WTC11 (cell line): Measurements from ENCODE around the gene HNRNPC. TPM values are rescaled to one million over a fixed set of nuclear protein-coding genes. Genes with fewer than 3 reads are reported as not detected.
A peak's percentile ranks its signal among the peaks of the same experiment; 100 is the strongest.
"Not testable (repeated sequence)": the region's sequence is repeated elsewhere in the genome, so short reads cannot be mapped to it uniquely, and the experiment has no call there.

ENCODE experiments used
- ATAC-seq: fragments of 200-7000 bp; cut with Tn5 transposase; 2 replicates; pipeline ENCODE4 v1.10.0; 2021; ENCODE audit warnings: mild to moderate bottlenecking, moderate library complexity
- CTCF ChIA-PET: fragments of 300-600 bp; sonication (Branson Sonifier 250); formaldehyde crosslinking; loops from one replicate; lab custom pipeline; 2021; ENCODE audit warnings: antibody characterized with exemption; lab: Charles Lee
- POLR2A ChIA-PET: fragments of 350-600 bp; sonication (Branson Sonifier 250); formaldehyde crosslinking; loops from one replicate; lab custom pipeline; 2021; ENCODE audit warnings: antibody characterized with exemption; lab: Charles Lee
- DNase-seq: peaks from one replicate; pipeline ENCODE4 v3.0.0; 2021; ENCODE audit warnings: low spot score
- H3K27ac Mint-ChIP-seq: 2 replicates; pipeline ENCODE4 v1.8.0; 2021; ENCODE audit warnings: mixed read lengths
- H3K27me3 Mint-ChIP-seq: 2 replicates; pipeline ENCODE4 v1.8.0; 2021; ENCODE audit warnings: low read depth, mild to moderate bottlenecking, moderate library complexity, mixed read lengths
- H3K36me3 Mint-ChIP-seq: 2 replicates; pipeline ENCODE4 v1.8.0; 2021; ENCODE audit warnings: mixed read lengths
- H3K4me1 Mint-ChIP-seq: 2 replicates; pipeline ENCODE4 v1.8.0; 2022; ENCODE audit warnings: mixed read lengths
- H3K4me3 Mint-ChIP-seq: 2 replicates; pipeline ENCODE4 v1.8.0; 2021; ENCODE audit warnings: mild to moderate bottlenecking, moderate library complexity, mixed read lengths
- H3K9me3 Mint-ChIP-seq: 2 replicates; pipeline ENCODE4 v1.8.0; 2021; ENCODE audit warnings: mixed read lengths
- MXD4 ChIP-seq: fragments of 250-450 bp; sonication (Bioruptor Pico); IDR thresholded peaks from 2 replicates; pipeline ENCODE4 v1.8.0; 2021; ENCODE audit warnings: mild to moderate bottlenecking, moderate library complexity, borderline replicate concordance
- MYBL2 ChIP-seq: sonication (generic); formaldehyde crosslinking; IDR thresholded peaks from 2 replicates; pipeline ENCODE4 v1.8.1; 2023; ENCODE audit warnings: mild to moderate bottlenecking, moderate library complexity, missing genetic modification reagents
- NFYB ChIP-seq: sonication (generic); formaldehyde crosslinking; conservative IDR thresholded peaks from 2 replicates; pipeline ENCODE4 v1.8.0; 2022; ENCODE audit warnings: low read depth, missing genetic modification reagents
- TCF7 ChIP-seq: sonication (generic); formaldehyde crosslinking; IDR thresholded peaks from 2 replicates; pipeline ENCODE4 v1.8.0; 2022; ENCODE audit warnings: mild to moderate bottlenecking, low read depth, missing genetic modification reagents, moderate library complexity
- ZNF232 ChIP-seq: sonication (generic); formaldehyde crosslinking; IDR thresholded peaks from 2 replicates; pipeline ENCODE4 v1.8.0; 2022; ENCODE audit warnings: mild to moderate bottlenecking, missing genetic modification reagents
- ZNF396 ChIP-seq: fragments of 250-450 bp; sonication (Bioruptor Pico); IDR thresholded peaks from 2 replicates; pipeline ENCODE4 v1.8.0; 2021; ENCODE audit warnings: mild to moderate bottlenecking, moderate library complexity, borderline replicate concordance
- ZNF416 ChIP-seq: fragments of 250-450 bp; sonication (Bioruptor Pico); IDR thresholded peaks from 2 replicates; pipeline ENCODE4 v1.9.0; 2021; ENCODE audit warnings: mild to moderate bottlenecking, inconsistent platforms
- total RNA-seq: library from RNA; stranded (reverse); gene quantifications from 3 replicates; pipeline ENCODE4 v1.2.3, GENCODE V29; 2021
- TF ChIP-seq, protein P1 (sequence below): fragments of 250-450 bp; sonication (Bioruptor Pico); IDR thresholded peaks from 2 replicates; pipeline ENCODE4 v1.8.0; 2021; ENCODE audit warnings: mild to moderate bottlenecking
- TF ChIP-seq, protein P2 (sequence below): sonication (generic); formaldehyde crosslinking; IDR thresholded peaks from 2 replicates; pipeline ENCODE4 v1.8.0; 2022; ENCODE audit warnings: missing genetic modification reagents
- TF ChIP-seq, protein P3 (sequence below): sonication (generic); formaldehyde crosslinking; IDR thresholded peaks from 2 replicates; pipeline ENCODE4 v1.8.0; 2022; ENCODE audit warnings: mild to moderate bottlenecking, missing genetic modification reagents
- TF ChIP-seq, protein P4 (sequence below): fragments of 250-450 bp; sonication (Bioruptor Pico); conservative IDR thresholded peaks from 2 replicates; pipeline ENCODE4 v1.9.0; 2021; ENCODE audit warnings: mild to moderate bottlenecking
- TF ChIP-seq, protein P5 (sequence below): sonication (generic); formaldehyde crosslinking; IDR thresholded peaks from 2 replicates; pipeline ENCODE4 v1.8.1; 2022; ENCODE audit warnings: missing genetic modification reagents, borderline replicate concordance
- TF ChIP-seq, protein P6 (sequence below): sonication (generic); formaldehyde crosslinking; conservative IDR thresholded peaks from 2 replicates; pipeline ENCODE4 v1.8.1; 2023; ENCODE audit warnings: mild to moderate bottlenecking, low read depth, missing genetic modification reagents, moderate library complexity

Gene HNRNPC
- total RNA-seq, 1 experiment from 2014 or later: 982 TPM

DNA sequence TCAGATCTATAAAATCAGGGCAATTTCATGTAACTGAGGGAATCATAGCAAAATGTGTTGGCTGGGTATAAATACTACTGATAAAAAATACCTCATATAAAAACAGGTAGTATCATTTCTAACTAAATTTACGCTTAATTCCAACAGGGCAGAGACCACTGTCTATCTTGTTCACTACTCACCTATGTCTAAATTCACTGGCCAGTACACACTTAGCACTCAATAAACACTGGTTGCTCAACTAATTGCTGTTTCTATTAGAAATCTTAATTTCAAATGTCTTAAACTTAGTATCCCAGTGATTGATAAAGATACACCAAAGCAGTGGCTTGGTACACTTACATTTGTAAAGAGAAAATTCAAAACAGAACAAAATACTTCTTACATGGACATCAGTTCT is 55.6 kb downstream of the HNRNPC start:
- no peak for DNase-seq
- no peak for TF ChIP-seq ZNF416 (CRISPR knock-in tag)
- TF ChIP-seq, protein P1, sequence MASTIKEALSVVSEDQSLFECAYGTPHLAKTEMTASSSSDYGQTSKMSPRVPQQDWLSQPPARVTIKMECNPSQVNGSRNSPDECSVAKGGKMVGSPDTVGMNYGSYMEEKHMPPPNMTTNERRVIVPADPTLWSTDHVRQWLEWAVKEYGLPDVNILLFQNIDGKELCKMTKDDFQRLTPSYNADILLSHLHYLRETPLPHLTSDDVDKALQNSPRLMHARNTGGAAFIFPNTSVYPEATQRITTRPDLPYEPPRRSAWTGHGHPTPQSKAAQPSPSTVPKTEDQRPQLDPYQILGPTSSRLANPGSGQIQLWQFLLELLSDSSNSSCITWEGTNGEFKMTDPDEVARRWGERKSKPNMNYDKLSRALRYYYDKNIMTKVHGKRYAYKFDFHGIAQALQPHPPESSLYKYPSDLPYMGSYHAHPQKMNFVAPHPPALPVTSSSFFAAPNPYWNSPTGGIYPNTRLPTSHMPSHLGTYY: no peak
- no peak for TF ChIP-seq NFYB (CRISPR knock-in tag)
- TF ChIP-seq, protein P2, sequence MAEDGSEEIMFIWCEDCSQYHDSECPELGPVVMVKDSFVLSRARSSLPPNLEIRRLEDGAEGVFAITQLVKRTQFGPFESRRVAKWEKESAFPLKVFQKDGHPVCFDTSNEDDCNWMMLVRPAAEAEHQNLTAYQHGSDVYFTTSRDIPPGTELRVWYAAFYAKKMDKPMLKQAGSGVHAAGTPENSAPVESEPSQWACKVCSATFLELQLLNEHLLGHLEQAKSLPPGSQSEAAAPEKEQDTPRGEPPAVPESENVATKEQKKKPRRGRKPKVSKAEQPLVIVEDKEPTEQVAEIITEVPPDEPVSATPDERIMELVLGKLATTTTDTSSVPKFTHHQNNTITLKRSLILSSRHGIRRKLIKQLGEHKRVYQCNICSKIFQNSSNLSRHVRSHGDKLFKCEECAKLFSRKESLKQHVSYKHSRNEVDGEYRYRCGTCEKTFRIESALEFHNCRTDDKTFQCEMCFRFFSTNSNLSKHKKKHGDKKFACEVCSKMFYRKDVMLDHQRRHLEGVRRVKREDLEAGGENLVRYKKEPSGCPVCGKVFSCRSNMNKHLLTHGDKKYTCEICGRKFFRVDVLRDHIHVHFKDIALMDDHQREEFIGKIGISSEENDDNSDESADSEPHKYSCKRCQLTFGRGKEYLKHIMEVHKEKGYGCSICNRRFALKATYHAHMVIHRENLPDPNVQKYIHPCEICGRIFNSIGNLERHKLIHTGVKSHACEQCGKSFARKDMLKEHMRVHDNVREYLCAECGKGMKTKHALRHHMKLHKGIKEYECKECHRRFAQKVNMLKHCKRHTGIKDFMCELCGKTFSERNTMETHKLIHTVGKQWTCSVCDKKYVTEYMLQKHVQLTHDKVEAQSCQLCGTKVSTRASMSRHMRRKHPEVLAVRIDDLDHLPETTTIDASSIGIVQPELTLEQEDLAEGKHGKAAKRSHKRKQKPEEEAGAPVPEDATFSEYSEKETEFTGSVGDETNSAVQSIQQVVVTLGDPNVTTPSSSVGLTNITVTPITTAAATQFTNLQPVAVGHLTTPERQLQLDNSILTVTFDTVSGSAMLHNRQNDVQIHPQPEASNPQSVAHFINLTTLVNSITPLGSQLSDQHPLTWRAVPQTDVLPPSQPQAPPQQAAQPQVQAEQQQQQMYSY: no peak
- TF ChIP-seq ZNF396 (CRISPR knock-in tag): no peak
- TF ChIP-seq, protein P3, sequence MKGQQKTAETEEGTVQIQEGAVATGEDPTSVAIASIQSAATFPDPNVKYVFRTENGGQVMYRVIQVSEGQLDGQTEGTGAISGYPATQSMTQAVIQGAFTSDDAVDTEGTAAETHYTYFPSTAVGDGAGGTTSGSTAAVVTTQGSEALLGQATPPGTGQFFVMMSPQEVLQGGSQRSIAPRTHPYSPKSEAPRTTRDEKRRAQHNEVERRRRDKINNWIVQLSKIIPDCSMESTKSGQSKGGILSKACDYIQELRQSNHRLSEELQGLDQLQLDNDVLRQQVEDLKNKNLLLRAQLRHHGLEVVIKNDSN (CRISPR knock-in tag): no peak
- TF ChIP-seq, protein P4, sequence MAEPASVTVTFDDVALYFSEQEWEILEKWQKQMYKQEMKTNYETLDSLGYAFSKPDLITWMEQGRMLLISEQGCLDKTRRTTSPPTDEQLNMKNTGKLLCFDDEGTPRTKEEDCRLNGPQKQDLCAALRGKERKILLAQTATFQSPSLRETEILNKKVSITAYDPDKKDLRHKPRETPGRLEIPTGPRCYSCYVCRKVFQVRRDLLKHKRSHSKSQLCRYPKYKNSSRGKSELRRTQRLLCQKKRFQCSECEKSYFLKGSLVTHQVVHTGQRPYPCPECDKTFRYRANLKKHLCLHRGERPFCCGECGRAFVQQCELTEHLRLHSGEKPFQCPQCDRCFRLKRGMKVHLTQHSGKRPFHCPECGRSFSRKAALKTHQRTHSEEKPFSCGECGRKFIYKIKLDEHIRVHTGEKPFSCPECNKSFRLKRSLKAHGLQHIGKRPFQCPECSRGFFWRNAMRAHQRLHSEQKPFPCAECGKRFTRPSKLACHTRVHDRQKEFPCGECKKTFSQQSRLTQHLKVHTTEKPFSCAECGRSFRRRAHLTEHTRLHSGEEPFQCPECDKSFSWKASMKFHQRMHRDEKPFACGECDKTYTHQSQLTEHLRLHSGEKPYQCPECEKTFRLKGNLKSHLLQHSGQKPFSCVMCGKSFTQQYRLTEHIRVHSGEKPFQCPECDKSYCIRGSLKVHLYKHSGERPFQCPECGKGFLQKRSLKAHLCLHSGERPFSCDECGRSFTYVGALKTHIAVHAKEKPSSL (CRISPR knock-in tag): no peak
- TF ChIP-seq, all 79 proteins: peak for 0
- peaks cover 51% of the 10 kb centered on the region for H3K4me1 Mint-ChIP-seq
- H3K27me3 Mint-ChIP-seq: no peaks in the 10 kb centered on the region
- peaks cover 83% of the 10 kb centered on the region for H3K36me3 Mint-ChIP-seq
- ChIA-PET CTCF (no interaction called here), POLR2A (no interaction called here)
- no peaks in the 10 kb centered on the region for H3K9me3 Mint-ChIP-seq
- H3K27ac Mint-ChIP-seq: no peak overlapping the region; the same call in none of the 2 replicates
- ATAC-seq: no peak
- no peak overlapping the region for H3K4me3 Mint-ChIP-seq

DNA sequence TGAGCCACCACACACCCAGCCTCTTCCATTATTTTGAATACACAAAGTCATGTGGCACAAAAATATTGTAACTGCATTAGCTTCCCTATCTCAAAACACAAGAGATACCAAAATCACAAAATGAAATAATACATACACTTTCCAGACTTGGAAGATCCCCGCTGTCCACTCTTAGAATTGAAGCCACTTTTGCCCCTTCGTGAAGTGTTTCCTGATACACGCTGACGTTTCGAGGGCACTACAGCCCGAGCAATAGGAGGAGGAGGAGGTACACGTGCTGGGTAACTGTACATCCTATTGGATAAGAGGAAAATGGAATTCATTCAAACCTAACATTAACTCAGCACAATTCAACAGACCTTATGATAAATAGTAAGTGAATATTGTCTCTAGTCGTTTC is 56.4 kb downstream of the HNRNPC start:
- ATAC-seq, CTCF ChIA-PET, H3K9me3 Mint-ChIP-seq, DNase-seq, H3K4me3 Mint-ChIP-seq, POLR2A ChIA-PET, H3K27me3 Mint-ChIP-seq: not testable (repeated sequence)
- Mint-ChIP-seq H3K27ac (peak overlapping the region; percentile 16; the same call in 1 of the 2 replicates), H3K4me1 (peaks cover 57% of the 10 kb centered on the region), H3K36me3 (peaks cover 85% of the 10 kb centered on the region)

DNA sequence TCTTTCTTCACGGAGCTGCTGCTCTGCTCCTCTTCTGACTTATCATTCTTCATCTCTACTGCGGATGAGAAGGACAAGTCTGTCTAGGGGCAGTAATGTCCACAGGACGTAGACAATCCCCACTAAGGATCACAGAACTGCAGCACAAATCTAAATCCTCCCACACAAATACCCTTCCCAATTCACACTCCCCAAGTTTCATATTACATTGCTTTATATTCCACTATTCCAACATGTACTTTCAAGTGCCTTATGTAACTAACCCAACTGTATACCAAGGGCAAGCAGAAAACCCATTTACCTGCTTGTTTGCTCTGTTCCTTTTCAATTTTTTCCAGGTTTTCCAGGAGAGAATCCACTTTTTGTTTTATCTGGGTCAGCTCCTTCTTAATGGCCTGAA is 57.7 kb downstream of the HNRNPC start:
- H3K9me3 Mint-ChIP-seq: no peaks in the 10 kb centered on the region
- POLR2A ChIA-PET: no interaction called here
- H3K36me3 Mint-ChIP-seq: peaks cover 94% of the 10 kb centered on the region
- CTCF ChIA-PET: no interaction called here
- H3K4me1 Mint-ChIP-seq: peaks cover 69% of the 10 kb centered on the region
- DNase-seq: no peak
- no peak for ATAC-seq
- H3K4me3 Mint-ChIP-seq: no peak overlapping the region
- H3K27me3 Mint-ChIP-seq: no peaks in the 10 kb centered on the region
- peak overlapping the region; percentile 38 for H3K27ac Mint-ChIP-seq
- TF ChIP-seq, protein P5, sequence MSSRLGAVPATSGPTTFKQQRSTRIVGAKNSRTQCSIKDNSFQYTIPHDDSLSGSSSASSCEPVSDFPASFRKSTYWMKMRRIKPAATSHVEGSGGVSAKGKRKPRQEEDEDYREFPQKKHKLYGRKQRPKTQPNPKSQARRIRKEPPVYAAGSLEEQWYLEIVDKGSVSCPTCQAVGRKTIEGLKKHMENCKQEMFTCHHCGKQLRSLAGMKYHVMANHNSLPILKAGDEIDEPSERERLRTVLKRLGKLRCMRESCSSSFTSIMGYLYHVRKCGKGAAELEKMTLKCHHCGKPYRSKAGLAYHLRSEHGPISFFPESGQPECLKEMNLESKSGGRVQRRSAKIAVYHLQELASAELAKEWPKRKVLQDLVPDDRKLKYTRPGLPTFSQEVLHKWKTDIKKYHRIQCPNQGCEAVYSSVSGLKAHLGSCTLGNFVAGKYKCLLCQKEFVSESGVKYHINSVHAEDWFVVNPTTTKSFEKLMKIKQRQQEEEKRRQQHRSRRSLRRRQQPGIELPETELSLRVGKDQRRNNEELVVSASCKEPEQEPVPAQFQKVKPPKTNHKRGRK: no peak
- no peak for TF ChIP-seq TCF7 (CRISPR knock-in tag)
- TF ChIP-seq ZNF232: no peak
- TF ChIP-seq, protein P4 (CRISPR knock-in tag): no peak
- TF ChIP-seq, protein P6, sequence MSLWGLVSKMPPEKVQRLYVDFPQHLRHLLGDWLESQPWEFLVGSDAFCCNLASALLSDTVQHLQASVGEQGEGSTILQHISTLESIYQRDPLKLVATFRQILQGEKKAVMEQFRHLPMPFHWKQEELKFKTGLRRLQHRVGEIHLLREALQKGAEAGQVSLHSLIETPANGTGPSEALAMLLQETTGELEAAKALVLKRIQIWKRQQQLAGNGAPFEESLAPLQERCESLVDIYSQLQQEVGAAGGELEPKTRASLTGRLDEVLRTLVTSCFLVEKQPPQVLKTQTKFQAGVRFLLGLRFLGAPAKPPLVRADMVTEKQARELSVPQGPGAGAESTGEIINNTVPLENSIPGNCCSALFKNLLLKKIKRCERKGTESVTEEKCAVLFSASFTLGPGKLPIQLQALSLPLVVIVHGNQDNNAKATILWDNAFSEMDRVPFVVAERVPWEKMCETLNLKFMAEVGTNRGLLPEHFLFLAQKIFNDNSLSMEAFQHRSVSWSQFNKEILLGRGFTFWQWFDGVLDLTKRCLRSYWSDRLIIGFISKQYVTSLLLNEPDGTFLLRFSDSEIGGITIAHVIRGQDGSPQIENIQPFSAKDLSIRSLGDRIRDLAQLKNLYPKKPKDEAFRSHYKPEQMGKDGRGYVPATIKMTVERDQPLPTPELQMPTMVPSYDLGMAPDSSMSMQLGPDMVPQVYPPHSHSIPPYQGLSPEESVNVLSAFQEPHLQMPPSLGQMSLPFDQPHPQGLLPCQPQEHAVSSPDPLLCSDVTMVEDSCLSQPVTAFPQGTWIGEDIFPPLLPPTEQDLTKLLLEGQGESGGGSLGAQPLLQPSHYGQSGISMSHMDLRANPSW: no peak
- TF ChIP-seq MXD4 (CRISPR knock-in tag): no peak
- TF ChIP-seq MYBL2 (CRISPR knock-in tag): no peak
